Activated T-cell treated with anti-CD3 and anti-CD28 coated beads, Interleukin-2, amount 50 U/mL, for 24 hours (primary cell): Measurements from ENCODE around the gene SH3BP4.

Source experiments
- DNase-seq: peaks from one replicate; pipeline ENCODE4 v3.0.0-alpha.2; 2020
- H3K27ac Mint-ChIP-seq: 2 replicates; pipeline ENCODE4 v1.8.0; 2020; ENCODE audit warnings: mild to moderate bottlenecking, mixed read lengths
- H3K27me3 Mint-ChIP-seq: 2 replicates; pipeline ENCODE4 v1.8.0; 2020; ENCODE audit warnings: mixed read lengths
- H3K36me3 Mint-ChIP-seq: 2 replicates; pipeline ENCODE4 v1.8.0; 2020; ENCODE audit warnings: low read depth, mixed read lengths
- H3K4me1 Mint-ChIP-seq: 2 replicates; pipeline ENCODE4 v1.8.0; 2020; ENCODE audit warnings: low read depth, mixed read lengths
- H3K4me3 Mint-ChIP-seq: 2 replicates; pipeline ENCODE4 v1.8.0; 2020; ENCODE audit warnings: mild to moderate bottlenecking, moderate library complexity, mixed read lengths
- H3K9me3 Mint-ChIP-seq: 2 replicates; pipeline ENCODE4 v1.8.0; 2020; ENCODE audit warnings: mixed read lengths

SH3BP4 gene

DNA sequence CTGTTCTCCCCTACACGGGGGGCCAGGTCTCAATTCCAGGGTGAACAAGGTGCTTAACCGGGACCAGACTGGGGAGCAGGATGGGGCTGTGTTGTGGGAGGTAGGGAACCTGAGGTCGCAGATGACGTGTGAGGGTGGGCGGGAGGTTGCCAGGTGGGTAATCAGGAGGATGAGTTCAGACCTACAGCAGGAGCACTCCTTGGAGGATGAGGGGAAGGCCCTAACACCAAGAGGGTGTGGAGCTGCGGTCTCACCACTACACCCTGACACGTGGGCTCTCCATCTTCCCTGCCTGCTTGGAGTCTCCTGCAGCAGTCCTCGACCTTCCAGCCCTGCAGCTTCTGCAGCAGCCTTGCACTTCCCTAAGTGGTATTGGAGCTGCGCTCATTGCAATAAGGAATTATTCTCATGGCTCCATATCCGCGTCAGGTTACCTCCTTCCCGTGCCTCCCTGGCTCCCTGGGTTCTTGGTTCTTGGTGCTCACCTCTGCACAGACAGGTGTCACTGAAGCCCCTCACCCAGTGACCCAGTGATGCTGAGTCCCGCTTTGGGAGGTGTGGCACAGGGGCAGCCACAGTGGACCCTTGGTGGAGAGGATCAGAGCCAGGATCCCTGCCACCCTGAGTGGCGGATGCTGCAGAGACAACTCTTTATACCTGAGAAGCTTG lies 15.5 kb downstream of the SH3BP4 start:
- Mint-ChIP-seq H3K4me3 (no peak overlapping the region), H3K9me3 (no peaks in the 10 kb centered on the region), H3K36me3 (no peaks in the 10 kb centered on the region), H3K4me1 (no peaks in the 10 kb centered on the region), H3K27me3 (peaks cover 16% of the 10 kb centered on the region), H3K27ac (no peak overlapping the region)
- no peak for DNase-seq

DNA sequence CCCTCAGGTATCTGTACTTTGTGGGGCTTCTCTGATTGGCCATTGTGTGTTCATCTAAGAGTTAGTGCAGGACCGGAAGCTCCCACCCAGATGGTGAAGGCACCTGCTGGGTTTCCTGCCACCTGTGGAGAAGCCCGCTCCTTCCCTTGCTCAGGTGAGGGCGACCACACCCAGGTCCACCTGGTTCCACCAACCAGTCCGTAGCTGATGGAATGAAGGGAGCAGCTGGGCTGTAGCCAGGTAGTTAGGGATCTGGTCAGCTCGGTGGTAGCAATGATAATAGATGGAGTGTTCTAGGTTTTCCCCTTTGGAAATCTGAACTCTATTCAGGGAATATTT lies 16.0 kb downstream of the SH3BP4 start:
- H3K4me1 Mint-ChIP-seq, result no peaks in the 10 kb centered on the region
- no peak overlapping the region for H3K27ac Mint-ChIP-seq

DNA sequence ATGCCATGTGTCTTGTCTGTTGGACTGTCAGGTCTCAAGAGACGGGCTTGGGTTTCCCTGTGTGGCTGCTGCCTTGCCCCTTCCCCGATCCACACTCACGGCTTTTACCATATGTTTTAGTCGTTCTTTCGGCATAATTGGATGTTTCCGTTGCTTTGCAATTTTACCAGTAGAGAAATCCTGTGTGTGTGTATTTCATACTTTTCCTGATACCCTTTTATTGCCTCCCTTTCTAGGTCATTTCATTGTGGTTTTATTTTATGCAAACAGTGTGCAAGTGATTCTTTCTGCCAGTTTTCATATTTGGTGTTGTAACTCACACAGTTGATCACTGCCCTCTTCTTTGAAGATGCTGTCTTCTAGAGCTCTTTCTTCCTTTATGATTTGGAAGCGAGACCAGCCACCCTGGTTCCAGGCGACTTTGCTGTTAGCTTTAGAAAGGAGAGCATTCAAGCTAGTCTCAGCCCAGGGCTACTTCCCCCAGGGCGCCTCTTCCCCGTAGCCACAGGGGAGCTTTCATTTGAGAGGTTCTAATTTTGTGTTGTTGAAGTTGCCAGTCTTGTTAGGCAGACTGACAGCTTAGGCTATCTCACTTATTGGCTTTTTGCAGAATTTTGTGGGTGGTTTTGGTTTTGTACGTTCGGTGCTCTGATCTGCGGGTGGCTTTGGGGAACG lies 17.0 kb downstream of the SH3BP4 start:
- no peak overlapping the region for H3K4me3 Mint-ChIP-seq
- H3K4me1 Mint-ChIP-seq, result no peaks in the 10 kb centered on the region
- peaks cover 27% of the 10 kb centered on the region for H3K27me3 Mint-ChIP-seq
- no peaks in the 10 kb centered on the region for H3K9me3 Mint-ChIP-seq
- DNase-seq, result no peak
- no peaks in the 10 kb centered on the region for H3K36me3 Mint-ChIP-seq
- H3K27ac Mint-ChIP-seq, result no peak overlapping the region

More for the DNA sequence above, 16.0 kb downstream of the SH3BP4 start:
- no peak for DNase-seq
- Mint-ChIP-seq H3K36me3 (no peaks in the 10 kb centered on the region), H3K4me3 (no peak overlapping the region), H3K27me3 (peaks cover 18% of the 10 kb centered on the region), H3K9me3 (no peaks in the 10 kb centered on the region)

DNA sequence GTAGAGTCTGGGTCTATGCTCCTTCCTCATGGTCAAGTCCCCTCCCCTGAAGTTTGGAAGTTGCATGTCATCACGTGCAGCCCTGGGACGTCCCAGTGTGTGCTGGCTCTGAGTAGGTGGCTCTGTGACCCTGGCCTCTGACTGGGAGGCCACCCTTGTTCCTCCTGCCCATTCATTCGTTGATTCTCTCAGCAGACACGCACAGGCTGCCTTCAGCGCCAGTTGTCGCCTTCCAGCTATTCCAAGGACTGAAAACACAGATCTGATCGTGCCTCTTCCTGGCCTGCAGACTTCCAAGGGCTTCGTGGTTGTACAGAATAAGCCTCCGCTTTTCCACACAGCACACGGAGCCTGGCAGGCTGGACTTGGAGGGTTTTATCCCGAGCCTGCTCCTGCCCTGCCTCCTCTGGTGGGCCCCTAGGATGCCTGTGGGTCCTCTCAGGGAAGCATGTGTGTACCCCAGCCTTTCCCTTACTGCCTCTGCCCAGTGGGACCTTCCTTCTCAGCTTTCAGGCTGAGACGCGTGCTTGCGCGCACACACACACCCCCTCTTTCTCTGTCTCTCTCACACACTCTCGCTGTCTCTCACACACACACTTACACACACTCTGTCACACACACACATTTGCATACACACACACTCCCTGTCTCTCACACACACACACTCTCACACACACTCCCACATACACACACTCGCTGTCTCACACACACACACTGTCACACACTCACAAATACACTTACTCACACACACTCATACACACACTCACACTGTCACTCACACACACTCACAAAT lies 17.7 kb downstream of the SH3BP4 start:
- no peaks in the 10 kb centered on the region for H3K9me3 Mint-ChIP-seq
- H3K4me1 Mint-ChIP-seq, result no peaks in the 10 kb centered on the region
- H3K27ac Mint-ChIP-seq, result no peak overlapping the region
- peaks cover 28% of the 10 kb centered on the region for H3K27me3 Mint-ChIP-seq
- H3K4me3 Mint-ChIP-seq, result no peak overlapping the region
- H3K36me3 Mint-ChIP-seq, result no peaks in the 10 kb centered on the region
- DNase-seq, result no peak

DNA sequence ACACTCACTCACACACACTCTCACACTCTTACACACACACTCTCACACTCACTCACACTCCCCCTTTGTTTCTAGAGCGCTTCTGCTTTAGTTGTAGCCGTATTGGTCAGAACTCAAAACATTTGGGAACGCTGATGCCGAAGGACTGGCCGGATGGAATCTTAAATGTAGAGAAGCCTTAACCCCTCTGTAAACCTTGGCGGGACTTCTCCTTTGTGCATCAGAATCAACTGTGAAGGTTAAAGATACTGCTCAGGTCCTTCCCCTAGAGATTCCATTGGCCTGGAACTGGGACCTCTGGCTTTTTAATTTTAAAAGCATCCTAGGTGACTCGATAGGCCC lies 18.3 kb downstream of the SH3BP4 start:
- no peak overlapping the region for H3K27ac Mint-ChIP-seq

DNA sequence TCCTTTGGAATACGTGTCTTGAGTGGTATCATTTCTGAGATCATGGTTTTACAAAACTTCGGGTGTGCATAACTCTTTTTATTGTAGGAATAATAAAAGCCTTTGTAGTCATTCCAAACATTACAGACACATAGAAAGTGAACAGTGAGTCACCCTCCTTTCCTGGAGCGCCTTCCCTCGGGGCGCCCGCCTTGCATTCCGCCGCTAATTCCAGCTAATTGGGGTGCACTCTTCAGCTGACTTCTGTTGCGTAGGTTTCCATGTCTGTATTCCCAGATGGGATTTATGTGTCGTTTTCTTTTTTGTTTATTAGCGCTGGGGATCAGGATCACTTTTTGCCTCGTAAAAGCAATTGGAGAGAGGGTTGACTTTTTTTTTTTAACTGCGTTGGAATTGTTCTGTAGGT lies 18.7 kb downstream of the SH3BP4 start:
- H3K4me1 Mint-ChIP-seq, result no peaks in the 10 kb centered on the region
- no peak for DNase-seq
- H3K9me3 Mint-ChIP-seq, result no peaks in the 10 kb centered on the region
- no peak overlapping the region for H3K27ac Mint-ChIP-seq
- H3K27me3 Mint-ChIP-seq, result peaks cover 31% of the 10 kb centered on the region
- H3K36me3 Mint-ChIP-seq, result no peaks in the 10 kb centered on the region
- H3K4me3 Mint-ChIP-seq, result no peak overlapping the region

More for the DNA sequence above, 18.3 kb downstream of the SH3BP4 start:
- H3K27me3 Mint-ChIP-seq, result peaks cover 31% of the 10 kb centered on the region
- no peak for DNase-seq
- no peak overlapping the region for H3K4me3 Mint-ChIP-seq
- no peaks in the 10 kb centered on the region for H3K36me3 Mint-ChIP-seq
- H3K4me1 Mint-ChIP-seq, result no peaks in the 10 kb centered on the region
- H3K9me3 Mint-ChIP-seq, result no peaks in the 10 kb centered on the region

DNA sequence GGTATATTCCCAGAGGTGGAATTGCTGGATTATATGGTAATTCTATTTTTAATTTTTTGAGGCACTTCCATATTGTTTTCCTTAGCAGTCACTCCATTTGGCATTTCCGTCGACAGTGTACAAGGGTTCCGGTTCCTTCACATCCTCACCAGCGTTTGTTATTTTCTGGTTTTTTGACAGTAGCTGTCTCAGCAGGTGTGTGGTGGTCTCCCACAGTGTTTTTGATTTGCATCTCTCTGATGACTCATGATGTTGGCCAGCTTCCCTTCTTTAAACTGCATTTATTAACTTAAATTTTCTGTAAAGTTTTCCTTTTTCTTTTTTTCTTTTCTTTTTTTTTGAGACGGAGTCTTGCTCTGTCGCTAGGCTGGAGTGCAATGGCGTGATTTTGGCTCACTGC lies 19.7 kb downstream of the SH3BP4 start:
- Mint-ChIP-seq H3K27me3 (peaks cover 31% of the 10 kb centered on the region), H3K4me1 (no peaks in the 10 kb centered on the region), H3K36me3 (no peaks in the 10 kb centered on the region), H3K4me3 (no peak overlapping the region), H3K27ac (no peak overlapping the region), H3K9me3 (no peaks in the 10 kb centered on the region)
- no peak for DNase-seq

DNA sequence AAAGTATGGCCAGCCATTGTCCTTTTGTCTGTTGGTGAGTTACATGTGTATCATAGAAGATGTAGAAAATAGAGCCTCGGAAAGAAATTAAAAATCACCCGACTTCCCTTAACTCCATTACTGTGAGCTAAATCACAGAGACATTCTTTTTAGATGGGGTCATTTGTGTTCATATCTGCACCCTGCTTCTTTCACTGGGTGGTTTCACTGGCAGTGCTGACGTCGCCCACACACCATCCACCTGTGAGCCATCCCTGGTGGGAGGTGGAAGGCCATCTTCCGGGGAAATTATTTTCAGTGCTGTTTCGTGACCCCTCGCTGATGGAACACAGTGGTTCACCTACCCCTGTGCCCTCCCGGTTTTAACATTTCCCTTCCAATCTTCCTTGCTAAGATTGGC lies 21.2 kb downstream of the SH3BP4 start:
- Mint-ChIP-seq H3K36me3 (no peaks in the 10 kb centered on the region), H3K4me1 (no peaks in the 10 kb centered on the region), H3K27me3 (peaks cover 27% of the 10 kb centered on the region), H3K4me3 (no peak overlapping the region), H3K9me3 (no peaks in the 10 kb centered on the region), H3K27ac (no peak overlapping the region)
- no peak for DNase-seq

DNA sequence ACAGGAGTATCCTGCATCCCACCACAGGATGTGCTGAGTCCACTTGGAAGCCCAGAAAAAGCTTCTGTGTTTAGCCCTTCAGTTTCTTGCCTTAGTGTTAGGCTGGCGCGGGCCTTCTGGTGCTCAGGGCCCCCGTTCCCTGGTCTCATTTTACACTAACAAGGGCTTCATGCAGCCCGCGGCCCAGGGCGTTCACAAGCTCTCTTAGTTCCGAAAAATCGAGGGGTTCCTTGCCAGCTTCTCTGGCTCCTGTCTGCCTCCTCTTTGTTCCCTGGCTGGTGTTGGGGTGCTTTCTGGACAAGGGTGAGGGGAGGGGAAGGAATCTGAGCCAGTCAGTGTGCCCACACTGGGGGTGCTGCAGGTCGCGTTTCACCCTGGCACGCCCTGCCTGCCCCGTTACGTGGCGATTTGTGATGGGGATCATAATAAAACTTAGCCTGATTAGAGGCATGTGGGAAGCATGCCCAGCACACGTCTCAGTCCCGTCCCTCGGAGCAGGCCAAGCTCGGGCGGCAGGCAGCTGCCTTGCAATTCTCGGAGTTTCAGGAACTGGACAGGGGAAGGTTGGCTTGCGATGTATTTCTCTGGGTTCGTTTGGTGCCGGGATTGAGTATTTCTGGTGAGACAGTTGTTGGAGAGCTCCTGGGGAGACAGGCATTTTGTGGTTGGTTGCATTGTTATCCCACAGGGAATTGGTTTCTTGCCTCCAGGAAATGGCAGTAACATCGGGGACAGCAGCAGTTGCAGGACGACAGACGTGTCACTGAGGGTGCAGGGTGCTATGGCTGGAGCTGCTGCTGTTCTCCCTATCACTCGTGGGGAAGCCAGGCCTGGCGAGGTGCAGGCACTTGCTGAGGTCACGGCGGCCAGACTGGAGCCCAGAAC lies 22.9 kb downstream of the SH3BP4 start:
- no peaks in the 10 kb centered on the region for H3K36me3 Mint-ChIP-seq
- H3K27me3 Mint-ChIP-seq, result peaks cover 21% of the 10 kb centered on the region
- no peak overlapping the region for H3K4me3 Mint-ChIP-seq
- H3K27ac Mint-ChIP-seq, result no peak overlapping the region
- DNase-seq, result no peak
- H3K9me3 Mint-ChIP-seq, result peaks cover 3% of the 10 kb centered on the region
- no peaks in the 10 kb centered on the region for H3K4me1 Mint-ChIP-seq

DNA sequence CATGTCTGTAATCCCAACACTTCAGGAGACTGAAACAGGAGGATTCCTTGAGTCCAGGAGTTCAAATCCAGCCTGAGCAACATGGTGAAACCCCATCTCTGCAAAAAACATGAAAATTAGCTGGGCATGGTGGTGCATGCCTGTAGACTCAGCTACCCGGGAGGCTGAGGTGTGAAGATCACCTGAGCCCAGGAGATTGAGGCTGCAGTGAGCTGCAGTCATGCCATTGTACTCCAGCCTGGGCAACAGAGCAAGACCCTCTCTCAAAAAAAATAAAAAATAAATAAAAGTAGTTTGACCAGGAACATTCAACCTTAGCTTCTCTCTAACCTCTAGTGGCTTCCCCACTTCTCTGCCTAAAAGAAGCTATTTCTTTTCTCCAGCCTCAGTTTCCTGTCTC lies 23.8 kb downstream of the SH3BP4 start:
- Mint-ChIP-seq H3K36me3 (no peaks in the 10 kb centered on the region), H3K9me3 (peaks cover 6% of the 10 kb centered on the region), H3K27ac (no peak overlapping the region), H3K4me1 (no peaks in the 10 kb centered on the region), H3K4me3 (no peak overlapping the region), H3K27me3 (peaks cover 20% of the 10 kb centered on the region)
- DNase-seq, result no peak

DNA sequence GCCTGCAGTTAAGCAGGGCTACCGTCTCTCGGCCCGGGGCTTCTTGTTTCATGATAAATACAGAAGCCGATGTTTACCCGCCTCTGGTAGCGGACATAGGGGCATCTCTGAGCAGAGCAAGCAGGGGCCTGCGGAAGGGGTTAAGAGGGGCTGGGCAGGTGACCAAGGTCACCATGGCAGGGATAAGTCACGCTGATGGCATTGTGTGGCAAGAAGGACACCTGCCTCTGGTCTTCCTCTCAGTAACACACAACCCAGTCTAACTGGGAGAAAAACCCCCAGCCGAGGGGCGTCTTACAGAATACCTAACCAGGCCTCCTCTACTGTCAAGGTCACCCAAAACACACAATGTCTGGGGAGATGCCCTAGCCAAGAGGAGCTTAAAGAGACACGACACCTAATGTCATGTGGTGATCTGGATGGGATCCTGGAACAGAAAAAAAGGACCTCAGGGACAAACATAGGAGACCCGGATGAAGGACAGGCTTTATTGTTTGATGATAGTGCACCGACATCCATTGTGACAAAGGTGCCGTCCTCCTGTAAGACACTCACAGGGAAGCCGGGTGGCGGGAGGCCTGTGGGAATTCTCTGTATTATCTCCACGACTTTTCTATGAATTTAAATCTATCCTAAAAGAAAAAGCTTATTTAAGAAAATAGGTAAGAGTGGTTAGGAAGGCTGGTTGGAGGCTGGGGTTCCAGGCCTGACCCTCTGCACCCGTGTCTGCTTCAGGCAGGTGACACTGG lies 24.8 kb downstream of the SH3BP4 start:
- no peak for DNase-seq
- no peak overlapping the region for H3K4me3 Mint-ChIP-seq

DNA sequence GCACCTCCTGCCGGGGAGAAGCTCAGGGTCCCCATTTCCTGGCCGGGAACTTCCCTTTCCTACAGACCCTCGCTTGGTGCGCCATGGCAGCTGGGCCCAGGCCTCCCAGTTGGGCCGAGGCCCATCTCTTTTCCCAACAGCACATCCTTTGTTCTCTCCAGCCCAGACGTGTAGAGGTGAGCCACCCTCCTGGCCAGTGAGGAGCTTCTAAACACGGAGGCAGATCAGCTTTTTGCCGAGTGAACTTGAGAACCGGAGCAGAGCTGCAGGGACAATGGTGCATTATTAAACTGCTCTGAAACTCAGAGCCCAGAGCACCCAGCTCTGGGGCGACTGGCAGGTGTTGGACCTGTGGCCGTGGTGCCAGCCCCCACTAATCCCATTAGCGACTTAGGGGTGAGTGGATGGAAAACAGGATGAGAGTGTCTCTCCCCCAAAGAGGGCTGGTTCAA lies 25.4 kb downstream of the SH3BP4 start:
- no peak for DNase-seq
- Mint-ChIP-seq H3K27me3 (peaks cover 21% of the 10 kb centered on the region), H3K27ac (no peak overlapping the region), H3K9me3 (peaks cover 6% of the 10 kb centered on the region), H3K4me3 (no peak overlapping the region), H3K36me3 (no peaks in the 10 kb centered on the region), H3K4me1 (no peaks in the 10 kb centered on the region)

More for the DNA sequence above, 24.8 kb downstream of the SH3BP4 start:
- peaks cover 6% of the 10 kb centered on the region for H3K9me3 Mint-ChIP-seq
- H3K27ac Mint-ChIP-seq, result no peak overlapping the region
- no peaks in the 10 kb centered on the region for H3K36me3 Mint-ChIP-seq
- no peaks in the 10 kb centered on the region for H3K4me1 Mint-ChIP-seq
- H3K27me3 Mint-ChIP-seq, result peaks cover 21% of the 10 kb centered on the region

DNA sequence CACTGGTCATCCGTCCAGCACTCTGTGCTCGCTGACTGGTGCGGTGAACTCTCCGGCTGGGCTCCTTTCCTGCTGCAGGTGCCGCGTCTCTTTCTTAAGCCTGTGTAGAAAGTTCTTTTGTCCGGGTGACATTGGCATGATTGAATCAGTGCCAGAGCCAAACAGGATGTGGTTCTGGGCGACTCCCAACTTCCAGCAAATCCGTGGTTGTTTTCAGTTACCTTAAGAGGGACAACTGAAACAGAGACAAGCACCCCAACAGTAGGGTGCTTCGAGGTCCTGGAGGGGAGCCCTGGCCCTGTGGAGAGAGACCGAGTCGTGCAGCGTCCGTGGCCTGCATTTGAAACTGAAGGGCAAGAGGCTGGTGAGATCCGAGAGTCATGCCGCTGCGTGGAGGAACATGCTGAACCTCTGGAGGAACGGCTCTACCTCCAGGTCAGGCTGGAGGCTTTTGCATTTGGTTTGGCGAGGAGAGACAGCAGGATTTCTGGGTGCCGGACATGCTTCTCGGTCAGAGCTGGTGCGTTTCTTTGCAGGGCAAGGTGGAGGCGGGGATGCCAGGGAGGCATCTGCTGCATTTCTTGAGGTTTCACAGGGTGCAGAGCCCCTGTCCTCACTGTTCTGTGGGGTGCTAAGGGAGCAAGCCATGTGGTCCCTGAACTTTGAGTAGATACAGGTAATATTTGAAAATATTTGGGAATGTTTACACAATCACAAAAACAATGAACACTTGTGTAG lies 26.8 kb downstream of the SH3BP4 start:
- peaks cover 6% of the 10 kb centered on the region for H3K9me3 Mint-ChIP-seq
- H3K4me1 Mint-ChIP-seq, result no peaks in the 10 kb centered on the region
- no peak overlapping the region for H3K27ac Mint-ChIP-seq
- no peaks in the 10 kb centered on the region for H3K36me3 Mint-ChIP-seq
- peaks cover 11% of the 10 kb centered on the region for H3K27me3 Mint-ChIP-seq
- H3K4me3 Mint-ChIP-seq, result no peak overlapping the region
- DNase-seq, result no peak
